Stimulated activated CD4-positive, alpha-beta T cell treated with anti-CD3 and anti-CD28 coated beads, Interleukin-12 subunit alpha, Interleukin-12 subunit beta, amount 100 ng/mL, for 48 hours (primary cell): ENCODE results near the gene TSSC4.

Experiments
- DNase-seq, 3 donors: peaks; one replicate each; pipeline ENCODE4 v3.0.0-alpha.2; 2020; ENCODE audit warnings: low read depth in 2 of 3, low spot score in 1 of 3

The TSSC4 gene

GRCh38 chr11:2398664-2399355 lies 1.7 kb upstream of the TSSC4 start:
- DNase-seq, result no peak

- DNase-seq, result no peak
These were observed 972 bp upstream of the TSSC4 start for GRCh38 chr11:2399488-2400068.

GRCh38 chr11:2400762-2401435 lies 349 bp downstream of the TSSC4 start:
- no peak for DNase-seq

- no peak for DNase-seq
These were observed 960 bp downstream of the TSSC4 start for GRCh38 chr11:2401436-2401984.

GRCh38 chr11:2402106-2402505 lies 1.6 kb downstream of the TSSC4 start:
- DNase-seq, result no peak

GRCh38 chr11:2402890-2403645 lies 2.5 kb downstream of the TSSC4 start:
- no peak for DNase-seq

GRCh38 chr11:2404735-2405196 lies 4.2 kb downstream of the TSSC4 start:
- no peak for DNase-seq

GRCh38 chr11:2406451-2406850 lies 5.9 kb downstream of the TSSC4 start:
- DNase-seq, result no peak

- DNase-seq, result no peak
These were observed 6.4 kb downstream of the TSSC4 start for GRCh38 chr11:2406878-2407410.

GRCh38 chr11:2408671-2409070 lies 8.1 kb downstream of the TSSC4 start:
- no peak for DNase-seq

- DNase-seq, result no peak
These were observed 8.6 kb downstream of the TSSC4 start for GRCh38 chr11:2409126-2409525.

GRCh38 chr11:2409611-2410468 lies 9.3 kb downstream of the TSSC4 start:
- no peak for DNase-seq

GRCh38 chr11:2410616-2411015 lies 10.1 kb downstream of the TSSC4 start:
- no peak for DNase-seq

- no peak for DNase-seq
These were observed 11.1 kb downstream of the TSSC4 start for GRCh38 chr11:2411446-2412305.

- DNase-seq, result no peak
These were observed 11.8 kb downstream of the TSSC4 start for GRCh38 chr11:2412323-2412722.

- DNase-seq, result no peak
These were observed 13.4 kb downstream of the TSSC4 start for GRCh38 chr11:2413742-2414579.

GRCh38 chr11:2414616-2415015 lies 14.1 kb downstream of the TSSC4 start:
- no peak for DNase-seq

GRCh38 chr11:2415171-2415570 lies 14.6 kb downstream of the TSSC4 start:
- no peak for DNase-seq
